GM19463 (cell line): ENCODE results near the gene PPP1R14B.

Experiments
- ATAC-seq: cut with Tn5 transposase; IDR thresholded peaks from one replicate; pipeline ENCODE4 v1.9.1; 2021; ENCODE audit warnings: mild to moderate bottlenecking, moderate library complexity; ENCODE audit not compliant: unreplicated experiment

Gene PPP1R14B

DNA sequence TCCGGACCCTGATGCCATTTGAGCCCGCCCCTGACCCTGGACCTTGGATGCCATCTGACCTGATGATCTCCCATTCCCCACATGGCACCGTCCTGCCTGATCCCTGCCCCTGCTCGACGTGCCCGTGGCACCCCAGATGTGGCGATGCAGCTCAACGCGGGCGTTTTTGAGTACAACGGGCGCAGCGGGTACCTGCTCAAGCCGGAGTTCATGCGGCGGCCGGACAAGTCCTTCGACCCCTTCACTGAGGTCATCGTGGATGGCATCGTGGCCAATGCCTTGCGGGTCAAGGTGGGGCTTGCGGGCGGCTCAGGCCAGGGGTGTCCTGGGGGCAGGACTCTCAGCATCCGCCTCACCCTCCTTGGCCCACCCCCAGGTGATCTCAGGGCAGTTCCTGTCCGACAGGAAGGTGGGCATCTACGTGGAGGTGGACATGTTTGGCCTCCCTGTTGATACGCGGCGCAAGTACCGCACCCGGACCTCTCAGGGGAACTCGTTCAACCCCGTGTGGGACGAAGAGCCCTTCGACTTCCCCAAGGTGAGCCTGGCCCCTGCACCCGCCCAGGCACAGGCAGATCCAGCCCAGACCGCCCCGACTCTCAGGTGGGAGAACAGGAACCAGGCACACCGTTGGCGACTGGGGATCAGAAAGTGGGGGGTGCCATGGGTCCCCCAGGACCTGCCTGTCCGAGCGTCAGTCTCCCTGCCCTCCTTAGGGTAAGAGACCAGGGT, 15.7 kb upstream of the PPP1R14B start:
- no peak for ATAC-seq

DNA sequence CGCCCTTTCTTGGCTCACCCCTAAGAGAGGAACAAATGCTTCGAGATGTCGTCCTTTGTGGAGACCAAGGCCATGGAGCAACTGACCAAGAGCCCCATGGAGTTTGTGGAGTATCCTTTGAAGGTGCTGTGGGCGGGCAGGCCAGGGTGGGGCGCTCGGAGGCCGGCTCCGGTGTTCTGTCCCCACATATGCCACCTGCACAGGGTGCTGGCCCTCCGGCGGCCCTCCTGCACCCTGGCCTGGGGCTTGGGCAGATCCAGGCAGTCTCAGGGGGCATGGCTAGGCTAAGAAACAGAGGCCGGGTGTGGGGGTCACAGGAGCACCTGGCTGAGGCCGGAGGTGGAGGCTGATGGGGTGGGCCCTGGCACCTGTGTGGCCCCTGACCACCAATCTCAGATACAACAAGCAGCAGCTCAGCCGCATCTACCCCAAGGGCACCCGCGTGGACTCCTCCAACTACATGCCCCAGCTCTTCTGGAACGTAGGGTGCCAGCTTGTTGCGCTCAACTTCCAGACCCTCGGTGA, 14.9 kb upstream of the PPP1R14B start:
- no peak for ATAC-seq

DNA sequence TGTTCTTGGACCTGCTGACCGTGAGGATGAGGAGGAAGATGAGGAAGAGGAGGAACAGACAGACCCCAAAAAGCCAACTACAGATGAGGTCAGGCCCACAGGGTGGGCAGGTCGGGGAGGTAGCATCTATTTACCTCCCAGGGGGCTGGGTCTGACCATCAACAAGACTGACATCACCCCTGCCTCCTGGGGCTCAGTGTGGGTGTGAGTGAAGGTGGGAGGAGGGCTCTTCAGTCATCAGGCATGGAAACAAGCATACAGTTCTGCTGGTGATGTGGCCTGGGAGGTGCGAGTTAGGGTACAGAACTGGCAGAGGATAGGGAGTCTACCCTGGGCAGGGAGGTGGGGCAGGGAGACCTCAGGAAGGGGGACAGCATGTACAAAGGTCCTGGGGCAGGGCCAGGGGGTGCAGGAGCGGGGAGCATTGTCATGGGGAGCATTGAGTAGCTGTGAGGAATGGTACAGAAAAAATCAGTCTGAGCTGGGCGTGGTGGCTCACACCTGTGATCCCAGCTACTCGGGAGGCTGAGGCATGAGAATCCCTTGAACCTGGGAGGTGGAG, 13.5 kb upstream of the PPP1R14B start:
- no peak for ATAC-seq

DNA sequence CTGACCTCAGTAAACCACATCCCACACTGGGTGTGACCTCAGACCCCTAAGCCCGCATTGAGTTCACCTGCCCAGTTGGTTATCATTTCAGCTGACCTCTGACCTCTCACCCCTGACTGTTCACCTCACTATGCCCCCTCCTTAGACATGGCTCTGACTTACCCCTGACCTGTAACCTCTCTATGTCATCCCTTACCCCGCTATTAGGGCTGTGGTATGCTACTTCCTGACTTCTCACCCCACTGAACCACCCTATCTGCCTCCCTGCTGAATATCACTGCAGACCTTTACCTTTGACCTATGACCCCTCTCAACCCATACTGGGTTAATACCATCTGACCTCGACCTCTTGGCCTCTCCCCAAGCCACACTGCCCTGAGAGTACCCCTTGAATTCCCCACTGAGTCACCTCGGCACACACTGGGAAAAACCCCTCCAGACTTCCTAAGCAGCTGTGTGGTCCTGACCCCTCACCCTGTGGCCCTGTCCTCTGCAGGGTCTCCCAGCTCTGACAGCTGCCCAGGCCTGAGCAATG, 12.9 kb upstream of the PPP1R14B start:
- no peak for ATAC-seq

DNA sequence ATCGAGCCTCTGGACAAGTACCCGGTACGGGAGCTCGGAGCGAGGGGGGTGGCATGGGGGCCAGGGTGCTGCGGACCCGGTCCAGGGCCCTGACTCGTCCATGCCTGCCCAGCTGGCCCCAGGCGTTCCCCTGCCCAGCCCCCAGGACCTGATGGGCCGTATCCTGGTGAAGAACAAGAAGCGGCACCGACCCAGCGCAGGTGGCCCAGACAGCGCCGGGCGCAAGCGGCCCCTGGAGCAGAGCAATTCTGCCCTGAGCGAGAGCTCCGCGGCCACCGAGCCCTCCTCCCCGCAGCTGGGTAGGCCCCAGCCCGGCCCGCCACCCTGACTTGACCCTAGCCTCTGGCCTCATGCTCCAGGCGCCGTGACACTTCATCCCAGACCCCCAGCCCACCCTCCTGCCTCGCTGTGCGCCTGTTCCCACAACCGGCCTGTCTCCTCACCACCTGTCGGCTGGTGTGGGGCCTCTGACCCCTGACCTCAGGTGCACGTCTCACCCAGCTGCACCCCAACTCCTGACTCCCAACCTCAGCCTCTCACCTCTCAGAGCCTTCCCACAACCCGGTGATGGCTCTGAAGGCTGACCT, 12.3 kb upstream of the PPP1R14B start:
- no peak for ATAC-seq

DNA sequence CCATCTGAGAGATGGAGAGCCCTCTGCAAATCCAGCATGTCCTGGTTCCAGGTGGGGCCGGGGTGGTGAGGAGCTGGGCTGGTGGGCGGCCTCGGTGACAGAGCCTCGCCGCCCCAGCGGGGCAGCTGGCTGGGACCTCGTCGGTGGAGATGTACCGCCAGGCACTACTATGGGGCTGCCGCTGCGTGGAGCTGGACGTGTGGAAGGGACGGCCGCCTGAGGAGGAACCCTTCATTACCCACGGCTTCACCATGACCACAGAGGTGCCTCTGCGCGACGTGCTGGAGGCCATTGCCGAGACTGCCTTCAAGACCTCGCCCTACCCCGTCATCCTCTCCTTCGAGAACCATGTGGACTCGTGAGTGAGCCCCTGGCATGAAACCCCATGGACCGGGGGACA, 11.6 kb upstream of the PPP1R14B start:
- no peak for ATAC-seq

DNA sequence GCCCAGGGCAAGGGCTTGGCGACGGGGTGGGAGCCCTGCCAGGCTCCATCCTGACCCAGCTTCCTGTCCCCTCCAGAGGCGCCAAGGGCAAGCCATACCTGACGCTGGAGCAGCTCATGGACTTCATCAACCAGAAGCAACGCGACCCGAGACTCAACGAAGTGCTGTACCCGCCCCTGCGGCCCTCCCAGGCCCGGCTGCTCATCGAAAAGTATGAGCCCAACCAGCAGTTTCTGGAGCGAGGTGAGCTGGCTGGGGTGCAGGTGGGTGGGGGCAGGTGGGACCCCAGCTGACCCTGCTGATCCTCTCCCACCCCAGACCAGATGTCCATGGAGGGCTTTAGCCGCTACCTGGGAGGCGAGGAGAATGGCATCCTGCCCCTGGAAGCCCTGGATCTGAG, 9.6 kb upstream of the PPP1R14B start:
- ATAC-seq = no peak

DNA sequence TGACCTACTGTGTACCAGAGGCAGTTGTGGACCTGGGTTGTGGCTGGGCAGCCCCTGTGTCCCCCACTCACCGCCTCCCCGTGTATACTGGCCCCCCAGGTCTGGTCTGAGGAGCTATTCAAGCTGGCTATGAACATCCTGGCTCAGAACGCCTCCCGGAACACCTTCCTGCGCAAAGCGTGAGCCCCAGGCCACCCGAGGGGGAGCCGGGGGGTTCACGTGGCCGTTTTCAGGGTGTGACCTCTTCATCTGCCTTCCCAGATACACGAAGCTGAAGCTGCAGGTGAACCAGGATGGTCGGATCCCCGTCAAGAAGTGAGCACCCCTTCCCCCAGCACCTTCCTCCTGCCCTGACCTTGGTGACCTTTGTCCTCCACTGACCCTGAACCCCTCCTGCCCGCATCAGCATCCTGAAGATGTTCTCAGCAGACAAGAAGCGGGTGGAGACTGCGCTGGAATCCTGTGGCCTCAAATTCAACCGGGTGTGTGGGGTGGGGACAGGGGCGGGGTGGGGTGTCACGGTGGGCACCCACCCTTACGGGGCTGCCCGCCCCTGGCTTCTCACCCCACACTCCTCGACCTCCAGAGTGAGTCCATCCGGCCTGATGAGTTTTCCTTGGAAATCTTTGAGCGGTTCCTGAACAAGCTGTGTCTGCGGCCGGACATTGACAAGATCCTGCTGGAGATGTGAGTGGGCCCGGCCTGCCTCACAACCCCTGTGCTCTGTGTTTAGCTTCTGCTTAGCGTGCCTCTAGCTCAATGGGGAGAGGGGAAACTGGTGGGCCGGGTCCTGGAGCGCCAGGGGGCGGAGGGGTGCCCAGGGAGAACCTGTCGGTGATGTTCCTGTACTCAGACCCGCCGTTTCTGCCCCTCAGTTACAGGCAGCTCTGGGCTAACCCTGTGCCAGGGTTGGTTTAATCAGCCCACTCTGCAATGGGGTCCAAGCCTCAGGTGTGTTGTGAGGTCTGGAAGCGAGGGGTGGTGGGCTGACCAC, 8.7 kb upstream of the PPP1R14B start:
- no peak for ATAC-seq

DNA sequence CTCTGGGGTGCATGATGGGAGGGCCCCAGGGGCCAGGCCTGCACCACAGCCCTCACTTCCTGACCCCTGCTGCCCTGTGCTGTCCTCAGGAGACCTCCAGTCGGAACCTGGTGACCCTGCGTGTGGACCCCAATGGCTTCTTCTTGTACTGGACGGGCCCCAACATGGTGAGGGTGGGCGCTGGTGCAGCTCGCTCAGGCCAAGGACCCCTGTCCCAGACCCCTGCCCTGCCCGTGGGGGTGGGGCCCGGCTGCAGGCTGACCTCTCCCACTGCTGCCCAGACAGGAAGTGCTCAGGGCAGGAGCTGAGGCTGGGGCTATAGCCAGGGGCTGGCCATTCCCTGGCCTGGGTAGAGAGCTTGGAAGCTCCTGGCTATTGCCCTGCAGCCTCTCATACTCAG, 7.6 kb upstream of the PPP1R14B start:
- ATAC-seq = no peak

DNA sequence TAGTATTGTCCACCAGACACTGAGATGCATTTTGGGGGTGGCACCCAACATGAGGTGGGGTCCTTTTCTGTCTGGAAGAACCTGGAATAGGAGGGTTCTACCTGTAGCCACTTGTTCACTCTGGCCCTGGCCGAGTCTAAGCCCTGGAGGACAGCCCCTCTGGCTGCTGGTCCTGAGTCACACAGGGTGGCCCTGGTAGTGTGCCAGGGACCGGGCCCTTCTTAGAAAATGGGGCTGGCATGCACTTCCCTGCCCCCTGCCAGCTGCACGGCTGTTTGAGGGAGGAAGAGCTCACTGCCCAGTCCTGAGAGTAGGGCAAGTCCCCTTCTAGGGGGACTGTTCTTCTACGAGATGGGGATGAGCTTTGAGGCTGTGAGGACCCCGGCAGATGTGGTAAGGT, 6.7 kb upstream of the PPP1R14B start:
- ATAC-seq = no peak

DNA sequence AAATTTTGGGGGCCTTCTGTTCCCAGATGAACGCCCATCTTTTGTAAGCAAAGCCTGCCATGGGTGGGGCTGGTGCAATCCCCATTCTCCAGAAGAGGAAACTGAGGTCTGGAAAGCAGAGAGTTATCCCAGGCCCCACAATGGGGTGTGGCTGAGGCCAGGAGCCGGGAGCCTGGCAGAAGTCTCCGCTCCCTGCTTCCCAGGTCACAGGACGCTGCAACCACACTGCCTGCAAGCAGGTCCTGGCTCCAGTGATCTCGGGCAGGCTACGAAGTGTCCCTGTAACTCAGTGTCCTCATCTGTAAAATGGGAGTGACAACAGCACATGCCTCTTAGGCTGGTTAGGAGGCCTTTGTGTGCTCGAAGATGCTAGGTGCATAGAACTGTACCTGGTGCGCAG, 6.3 kb upstream of the PPP1R14B start:
- no peak for ATAC-seq

DNA sequence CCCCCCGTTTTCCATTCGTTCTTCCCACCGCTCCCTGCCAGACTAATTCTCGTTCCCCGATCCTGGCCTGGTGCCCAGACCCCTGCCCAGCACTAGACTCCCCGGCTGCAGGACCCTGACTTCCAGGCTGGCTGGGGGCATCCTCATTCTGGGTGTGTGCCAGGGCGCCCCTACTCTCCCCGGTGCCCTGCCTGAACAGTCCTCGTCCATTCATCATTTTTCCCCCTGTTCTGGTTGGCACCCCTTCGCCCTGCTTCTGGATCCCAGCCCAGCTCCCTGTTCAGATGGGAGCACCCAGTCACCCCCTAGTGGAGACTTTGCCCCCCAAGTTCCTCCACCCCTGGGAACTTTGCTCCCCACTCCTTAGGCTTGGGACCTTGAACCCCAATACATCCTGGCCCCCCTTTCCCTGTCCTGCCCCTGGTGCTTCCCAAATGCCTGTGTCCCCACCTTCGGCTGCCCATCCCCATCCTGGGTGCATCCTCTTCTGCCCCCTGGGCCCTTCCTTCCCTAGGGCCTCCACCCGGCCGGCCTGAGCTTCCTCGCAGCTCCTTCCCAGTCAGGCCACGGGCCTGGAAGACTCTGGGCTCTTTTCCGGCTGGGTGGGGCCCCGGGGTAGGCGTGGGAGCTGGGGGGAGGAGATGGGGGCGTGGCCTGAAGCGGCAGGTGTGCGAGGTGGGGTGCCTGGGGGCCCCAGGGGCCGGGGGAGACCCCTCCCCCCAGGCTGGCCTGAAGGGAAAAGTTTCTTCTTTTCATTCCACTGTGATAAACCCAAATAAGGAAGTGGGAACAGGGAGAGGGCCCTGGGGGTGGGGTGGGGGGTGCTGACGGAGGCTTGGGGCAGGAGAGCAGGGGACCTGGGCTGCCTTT, 5.5 kb upstream of the PPP1R14B start:
- no peak for ATAC-seq

DNA sequence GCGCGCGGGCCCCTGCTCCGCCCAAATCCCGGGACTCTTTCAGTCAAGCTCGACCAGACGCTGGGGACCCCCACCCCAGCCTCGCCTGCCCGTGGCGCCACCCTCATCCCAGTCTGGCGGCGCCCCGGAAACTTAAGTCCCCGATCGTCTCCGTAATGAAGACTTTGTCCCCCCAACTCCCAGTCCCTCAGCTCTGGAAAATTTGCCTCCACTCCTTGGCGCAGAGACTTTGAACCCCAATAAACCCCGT, 4.9 kb upstream of the PPP1R14B start:
- no peak for ATAC-seq

DNA sequence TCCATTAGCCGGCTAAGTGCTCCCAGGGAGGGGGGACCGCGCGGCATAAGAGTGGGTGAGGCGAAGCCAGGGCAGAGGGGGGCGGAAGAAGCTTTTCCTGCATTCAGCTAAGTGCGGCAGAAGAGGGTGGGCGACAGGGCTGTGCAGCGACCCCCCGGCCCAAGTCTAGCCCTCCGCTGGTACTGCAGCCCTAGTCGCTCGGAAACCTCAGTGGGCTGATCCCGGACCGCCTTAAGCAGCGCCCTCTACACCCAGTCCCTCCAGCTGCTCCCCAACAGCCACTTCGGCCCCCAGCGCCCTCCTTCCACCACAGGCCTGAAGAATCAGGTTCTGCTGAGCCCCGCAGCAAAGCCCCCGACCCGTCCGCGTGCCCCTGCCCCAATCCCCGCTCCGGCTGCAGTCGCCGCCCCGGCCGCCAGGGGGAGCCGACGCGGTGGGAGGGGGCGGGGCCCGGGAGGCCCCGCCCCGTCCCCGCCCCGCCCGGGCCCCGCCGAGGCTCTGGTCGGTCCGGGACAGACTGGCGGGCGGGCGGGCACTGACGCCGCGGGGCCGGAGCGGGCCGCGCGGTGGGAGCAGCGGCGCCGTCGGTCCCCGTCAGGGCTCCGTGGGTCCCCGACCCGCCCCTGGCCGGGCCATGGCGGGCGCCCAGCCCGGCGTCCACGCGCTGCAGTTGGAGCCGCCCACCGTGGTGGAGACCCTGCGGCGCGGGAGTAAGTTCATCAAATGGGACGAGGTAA, 4.4 kb upstream of the PPP1R14B start, which contains the start of gene PLCB3:
TSS of gene PLCB3 (plus strand) at position 515 of the 737 bp plus-strand sequence. CDS start at position 635, 120 bp downstream.
- peak; percentile 40 for ATAC-seq

DNA sequence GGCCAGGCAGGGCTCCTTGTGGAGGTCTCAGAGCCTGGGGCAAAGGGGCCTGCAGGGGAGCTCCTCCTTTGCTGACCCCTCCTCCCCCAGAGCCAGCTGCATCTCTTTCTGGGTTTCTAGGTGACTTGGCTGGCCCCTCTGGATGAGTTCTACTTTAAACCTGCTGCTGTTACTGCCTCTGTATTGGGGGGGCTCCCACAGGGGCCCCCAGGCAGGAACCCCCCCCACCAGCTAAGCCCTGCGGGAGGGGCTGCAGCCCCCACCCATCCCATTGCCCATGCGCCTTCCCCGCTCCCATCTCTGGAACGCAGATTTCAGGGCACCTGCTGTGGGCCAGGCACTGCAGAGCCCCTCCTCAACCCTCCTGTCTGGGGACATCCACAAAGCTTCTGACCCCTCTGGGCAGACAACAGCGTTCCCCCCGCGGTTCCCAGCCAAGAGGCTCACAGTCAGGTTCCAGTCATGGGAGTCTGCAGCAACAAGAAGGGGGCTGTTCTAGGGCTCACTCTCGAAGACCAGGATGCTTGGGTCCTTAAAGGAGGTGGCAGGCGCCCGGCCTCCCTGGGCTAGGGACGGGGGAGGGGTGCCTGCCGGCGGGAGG, 3.8 kb upstream of the PPP1R14B start:
- ATAC-seq = no peak

DNA sequence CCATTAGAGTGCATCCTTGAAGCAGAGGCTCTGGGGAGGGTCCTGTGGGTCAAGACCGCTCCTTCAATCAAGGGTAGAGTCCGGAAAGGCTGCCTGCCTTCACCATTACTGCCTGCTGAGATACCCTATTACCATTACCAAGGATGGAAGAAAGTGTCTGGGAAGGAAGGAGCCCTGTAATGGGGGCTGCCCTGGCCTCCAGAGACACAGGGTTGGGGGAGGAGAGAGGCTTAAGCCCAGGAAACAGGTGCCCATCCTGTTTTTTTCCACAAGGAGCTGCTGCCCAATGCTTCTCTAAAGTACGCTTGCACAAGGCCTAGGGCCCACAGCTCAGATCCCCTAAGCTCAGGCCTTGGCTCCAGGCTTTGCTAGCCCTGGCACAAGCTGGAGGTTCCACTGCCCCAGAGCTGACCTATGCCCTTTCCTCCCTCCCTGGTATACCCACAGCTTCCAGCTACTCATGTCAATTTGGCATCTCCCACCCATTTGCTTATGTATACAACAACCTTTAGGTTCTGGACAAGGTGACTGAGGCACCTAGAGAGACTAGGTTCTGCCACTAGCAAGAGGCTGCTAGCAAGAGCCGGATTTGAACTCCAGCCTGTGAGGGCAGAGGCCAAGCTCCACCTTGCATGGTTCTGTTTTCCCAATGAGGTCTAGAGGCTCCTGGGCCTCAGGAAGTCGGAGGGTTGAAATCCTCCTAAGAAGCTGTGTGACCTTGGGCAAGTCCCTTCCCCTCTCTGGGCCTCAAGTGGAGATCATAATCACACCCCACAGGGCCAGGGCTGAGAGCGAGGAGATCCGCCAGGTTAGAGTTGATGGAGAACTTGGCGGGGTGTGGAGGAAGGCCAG, 3.0 kb upstream of the PPP1R14B start:
- ATAC-seq = no peak

DNA sequence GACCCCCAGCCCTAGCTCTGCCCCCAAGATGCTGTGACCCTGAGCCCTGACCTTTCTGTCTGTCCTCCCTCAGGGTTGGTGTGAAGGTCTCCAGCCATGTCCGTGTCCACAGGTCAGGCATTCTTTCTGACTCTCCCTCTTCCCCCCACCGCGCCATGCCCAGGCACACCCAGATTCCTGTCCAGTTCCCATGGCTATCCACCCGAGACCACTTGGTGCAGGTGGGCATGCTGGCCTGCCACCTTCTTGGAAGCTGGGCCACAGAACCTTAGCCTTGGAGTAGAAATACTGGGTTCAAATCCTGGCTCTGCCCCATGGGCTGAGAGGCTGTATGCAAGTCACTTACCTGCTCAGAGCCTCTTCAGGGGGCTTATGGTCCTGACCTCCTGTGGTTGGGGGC, 2.3 kb upstream of the PPP1R14B start:
- no peak for ATAC-seq

DNA sequence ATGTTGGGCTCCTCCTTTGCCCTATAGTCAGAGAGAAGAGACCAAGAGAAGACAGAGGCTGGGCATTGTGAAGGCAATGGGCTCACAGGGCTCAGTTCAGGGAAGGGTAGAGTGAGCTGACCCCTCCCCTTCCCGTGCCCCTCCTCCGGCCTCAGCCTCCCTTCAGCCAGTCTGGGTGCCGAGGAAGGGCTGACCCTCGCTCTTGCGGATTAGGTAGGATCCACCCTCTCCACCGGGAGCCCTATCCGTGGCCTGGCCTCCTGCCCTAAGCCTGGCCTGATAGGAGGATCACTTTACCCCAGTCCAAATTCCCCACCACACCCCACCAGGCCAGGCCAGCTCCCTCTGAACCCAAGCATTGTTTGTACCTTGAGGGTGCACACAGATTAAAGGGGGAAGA, 1.8 kb upstream of the PPP1R14B start:
- ATAC-seq = no peak
